ENCODE results near the gene DPP10. TPM values are rescaled to one million over a fixed set of nuclear protein-coding genes. Genes with fewer than 3 reads are reported as not detected.

The DPP10 gene
- total RNA-seq, 1 experiment from 2014 or later = not detected

- no peak overlapping the region for H3K4me3 ChIP-seq
- no peaks in the 10 kb centered on the region for H3K36me3 ChIP-seq
- peaks cover 3% of the 10 kb centered on the region; the same call in 1 of the 2 replicates for H3K9me3 ChIP-seq (replicated peaks)
- H3K27ac ChIP-seq = no peak overlapping the region
- DNase-seq (ENCODE audit: low read depth in 1 of 2, low spot score in 2 of 2) = no peak
- no peaks in the 10 kb centered on the region for H3K27me3 ChIP-seq (replicated peaks)
- no peaks in the 10 kb centered on the region for H3K4me1 ChIP-seq (replicated peaks)
Observed at GRCh38 chr2:115533081-115533480, 1090.6 kb downstream of the DPP10 start.

- Histone ChIP-seq H3K4me3 (no peak overlapping the region), H3K9me3 (replicated peaks) (peaks cover 5% of the 10 kb centered on the region), H3K27me3 (replicated peaks) (no peaks in the 10 kb centered on the region), H3K4me1 (replicated peaks) (no peaks in the 10 kb centered on the region), H3K27ac (no peak overlapping the region), H3K36me3 (no peaks in the 10 kb centered on the region)
- DNase-seq (ENCODE audit: low read depth in 1 of 2, low spot score in 2 of 2) = no peak
Observed at GRCh38 chr2:115541814-115542213, 1099.4 kb downstream of the DPP10 start.

- no peak overlapping the region for H3K4me3 ChIP-seq
- no peak overlapping the region for H3K27ac ChIP-seq
- H3K9me3 ChIP-seq (replicated peaks) = peaks cover 5% of the 10 kb centered on the region
- no peaks in the 10 kb centered on the region for H3K4me1 ChIP-seq (replicated peaks)
- DNase-seq (ENCODE audit: low read depth in 1 of 2, low spot score in 2 of 2) = no peak
- no peaks in the 10 kb centered on the region for H3K36me3 ChIP-seq
- H3K27me3 ChIP-seq (replicated peaks) = no peaks in the 10 kb centered on the region
Observed at GRCh38 chr2:115542331-115542730, 1099.9 kb downstream of the DPP10 start.

GRCh38 chr2:115543024-115543423 is 1100.6 kb downstream of the DPP10 start:
- H3K4me3 ChIP-seq = no peak overlapping the region
- H3K4me1 ChIP-seq (replicated peaks) = no peaks in the 10 kb centered on the region

GRCh38 chr2:115543461-115543860 is 1101.0 kb downstream of the DPP10 start:
- DNase-seq (ENCODE audit: low read depth in 1 of 2, low spot score in 2 of 2) = no peak
- no peaks in the 10 kb centered on the region for H3K4me1 ChIP-seq (replicated peaks)
- H3K9me3 ChIP-seq (replicated peaks) = peaks cover 2% of the 10 kb centered on the region; the same call in 1 of the 2 replicates
- no peaks in the 10 kb centered on the region for H3K36me3 ChIP-seq
- no peaks in the 10 kb centered on the region for H3K27me3 ChIP-seq (replicated peaks)
- H3K4me3 ChIP-seq = no peak overlapping the region
- no peak overlapping the region for H3K27ac ChIP-seq

More at GRCh38 chr2:115543024-115543423, 1100.6 kb downstream of the DPP10 start:
- Histone ChIP-seq H3K27ac (no peak overlapping the region), H3K9me3 (replicated peaks) (peaks cover 3% of the 10 kb centered on the region), H3K27me3 (replicated peaks) (no peaks in the 10 kb centered on the region), H3K36me3 (no peaks in the 10 kb centered on the region)
- DNase-seq (ENCODE audit: low read depth in 1 of 2, low spot score in 2 of 2) = no peak

- Histone ChIP-seq H3K4me3 (no peak overlapping the region), H3K9me3 (replicated peaks) (0 out of 2 replicates have a peak, but pooled peaks cover 4% of the 10 kb centered on the region), H3K36me3 (no peaks in the 10 kb centered on the region), H3K4me1 (replicated peaks) (no peaks in the 10 kb centered on the region), H3K27ac (no peak overlapping the region), H3K27me3 (replicated peaks) (no peaks in the 10 kb centered on the region)
- no peak for DNase-seq (ENCODE audit: low read depth in 1 of 2, low spot score in 2 of 2)
Observed at GRCh38 chr2:115549611-115550130, 1107.2 kb downstream of the DPP10 start.

- H3K36me3 ChIP-seq = no peaks in the 10 kb centered on the region
- H3K9me3 ChIP-seq (replicated peaks) = 0 out of 2 replicates have a peak, but pooled peaks cover 4% of the 10 kb centered on the region
- no peaks in the 10 kb centered on the region for H3K27me3 ChIP-seq (replicated peaks)
- no peak overlapping the region for H3K4me3 ChIP-seq
- DNase-seq (ENCODE audit: low read depth in 1 of 2, low spot score in 2 of 2) = no peak
- no peak overlapping the region for H3K27ac ChIP-seq
- no peaks in the 10 kb centered on the region for H3K4me1 ChIP-seq (replicated peaks)
Observed at GRCh38 chr2:115552726-115553125, 1110.3 kb downstream of the DPP10 start.

- Histone ChIP-seq H3K4me1 (replicated peaks) (no peaks in the 10 kb centered on the region), H3K27ac (no peak overlapping the region), H3K36me3 (no peaks in the 10 kb centered on the region), H3K4me3 (no peak overlapping the region), H3K27me3 (replicated peaks) (no peaks in the 10 kb centered on the region), H3K9me3 (replicated peaks) (0 out of 2 replicates have a peak, but pooled peaks cover 6% of the 10 kb centered on the region)
- DNase-seq (ENCODE audit: low read depth in 1 of 2, low spot score in 2 of 2) = no peak
Observed at GRCh38 chr2:115554153-115554552, 1111.7 kb downstream of the DPP10 start.

GRCh38 chr2:115558725-115559124 is 1116.3 kb downstream of the DPP10 start:
- Histone ChIP-seq H3K9me3 (replicated peaks) (0 out of 2 replicates have a peak, but pooled peaks cover 2% of the 10 kb centered on the region), H3K27ac (no peak overlapping the region), H3K36me3 (no peaks in the 10 kb centered on the region), H3K4me3 (no peak overlapping the region), H3K27me3 (replicated peaks) (no peaks in the 10 kb centered on the region), H3K4me1 (replicated peaks) (no peaks in the 10 kb centered on the region)
- DNase-seq (ENCODE audit: low read depth in 1 of 2, low spot score in 2 of 2) = no peak

- no peaks in the 10 kb centered on the region for H3K36me3 ChIP-seq
- H3K4me3 ChIP-seq = no peak overlapping the region
- H3K4me1 ChIP-seq (replicated peaks) = no peaks in the 10 kb centered on the region
- H3K27me3 ChIP-seq (replicated peaks) = no peaks in the 10 kb centered on the region
- 0 out of 2 replicates have a peak, but pooled peaks cover 2% of the 10 kb centered on the region for H3K9me3 ChIP-seq (replicated peaks)
- no peak overlapping the region for H3K27ac ChIP-seq
- no peak for DNase-seq (ENCODE audit: low read depth in 1 of 2, low spot score in 2 of 2)
Observed at GRCh38 chr2:115560666-115561065, 1118.2 kb downstream of the DPP10 start.

GRCh38 chr2:115568643-115569042 is 1126.2 kb downstream of the DPP10 start:
- Histone ChIP-seq H3K27ac (no peak overlapping the region), H3K9me3 (replicated peaks) (no peaks in the 10 kb centered on the region; the same call in 1 of the 2 replicates), H3K27me3 (replicated peaks) (no peaks in the 10 kb centered on the region), H3K4me1 (replicated peaks) (no peaks in the 10 kb centered on the region), H3K4me3 (no peak overlapping the region), H3K36me3 (no peaks in the 10 kb centered on the region)
- DNase-seq (ENCODE audit: low read depth in 1 of 2, low spot score in 2 of 2) = no peak

GRCh38 chr2:115569547-115569946 is 1127.1 kb downstream of the DPP10 start:
- Histone ChIP-seq H3K4me1 (replicated peaks) (no peaks in the 10 kb centered on the region), H3K36me3 (no peaks in the 10 kb centered on the region), H3K9me3 (replicated peaks) (peaks cover 3% of the 10 kb centered on the region; the same call in 1 of the 2 replicates), H3K27me3 (replicated peaks) (no peaks in the 10 kb centered on the region), H3K27ac (no peak overlapping the region), H3K4me3 (no peak overlapping the region)
- no peak for DNase-seq (ENCODE audit: low read depth in 1 of 2, low spot score in 2 of 2)

GRCh38 chr2:115572746-115573145 is 1130.3 kb downstream of the DPP10 start:
- Histone ChIP-seq H3K27ac (no peak overlapping the region), H3K4me3 (no peak overlapping the region), H3K36me3 (no peaks in the 10 kb centered on the region), H3K9me3 (replicated peaks) (peaks cover 6% of the 10 kb centered on the region), H3K27me3 (replicated peaks) (no peaks in the 10 kb centered on the region), H3K4me1 (replicated peaks) (no peaks in the 10 kb centered on the region)
- DNase-seq (ENCODE audit: low read depth in 1 of 2, low spot score in 2 of 2) = no peak

GRCh38 chr2:115573756-115574155 is 1131.3 kb downstream of the DPP10 start:
- H3K4me3 ChIP-seq = no peak overlapping the region
- H3K27me3 ChIP-seq (replicated peaks) = no peaks in the 10 kb centered on the region
- H3K36me3 ChIP-seq = no peaks in the 10 kb centered on the region
- DNase-seq (ENCODE audit: low read depth in 1 of 2, low spot score in 2 of 2) = no peak
- no peaks in the 10 kb centered on the region for H3K4me1 ChIP-seq (replicated peaks)
- H3K27ac ChIP-seq = no peak overlapping the region
- peaks cover 6% of the 10 kb centered on the region for H3K9me3 ChIP-seq (replicated peaks)

- Histone ChIP-seq H3K36me3 (no peaks in the 10 kb centered on the region), H3K4me1 (replicated peaks) (no peaks in the 10 kb centered on the region), H3K27ac (no peak overlapping the region), H3K9me3 (replicated peaks) (peaks cover 6% of the 10 kb centered on the region), H3K27me3 (replicated peaks) (no peaks in the 10 kb centered on the region), H3K4me3 (no peak overlapping the region)
- DNase-seq (ENCODE audit: low read depth in 1 of 2, low spot score in 2 of 2) = no peak
Observed at GRCh38 chr2:115574667-115575066, 1132.2 kb downstream of the DPP10 start.
